Eye (tissue), 1 donor: ENCODE results near the gene CELF4.

Experiments used
- DNase-seq: peaks from one replicate; pipeline ENCODE4 v3.0.0-alpha.2; 2015

Gene CELF4

DNA sequence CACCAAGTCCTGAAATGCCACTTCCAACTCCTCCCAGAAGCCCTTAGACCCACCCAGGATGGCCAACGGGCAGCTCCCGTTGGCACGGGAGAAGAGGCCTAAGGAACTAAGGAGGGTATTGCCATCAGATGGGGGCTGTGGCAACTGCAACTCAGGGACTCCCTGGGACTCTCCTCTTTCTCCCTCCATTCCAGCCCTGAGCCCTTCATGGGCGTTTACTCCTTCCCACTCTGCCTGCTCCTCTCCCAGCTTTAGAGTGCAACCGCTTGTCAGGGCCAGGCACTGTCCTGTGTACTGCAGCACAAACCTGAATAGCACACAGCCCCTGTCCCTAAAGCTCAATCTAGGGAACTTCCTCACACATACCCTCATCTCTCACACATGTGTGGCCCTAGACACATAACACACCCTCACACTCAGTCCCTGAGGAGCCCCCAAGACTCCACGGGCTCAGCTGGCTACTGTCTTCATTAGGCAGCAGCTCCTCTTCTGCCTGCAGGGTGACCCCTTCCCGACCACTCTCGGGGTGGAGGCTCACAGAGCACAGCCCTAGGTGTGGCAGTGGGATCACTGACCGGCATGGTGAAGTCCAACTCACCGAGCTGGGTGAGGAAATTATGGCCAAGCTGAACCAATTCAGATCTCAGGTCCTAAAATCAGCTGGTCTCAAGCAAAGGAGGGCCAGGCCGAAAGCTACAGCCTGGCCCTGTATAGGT, 316.3 kb downstream of the CELF4 start:
- no peak for DNase-seq

GRCh38 chr18:37248281-37248680, 317.3 kb downstream of the CELF4 start:
- no peak for DNase-seq

DNA sequence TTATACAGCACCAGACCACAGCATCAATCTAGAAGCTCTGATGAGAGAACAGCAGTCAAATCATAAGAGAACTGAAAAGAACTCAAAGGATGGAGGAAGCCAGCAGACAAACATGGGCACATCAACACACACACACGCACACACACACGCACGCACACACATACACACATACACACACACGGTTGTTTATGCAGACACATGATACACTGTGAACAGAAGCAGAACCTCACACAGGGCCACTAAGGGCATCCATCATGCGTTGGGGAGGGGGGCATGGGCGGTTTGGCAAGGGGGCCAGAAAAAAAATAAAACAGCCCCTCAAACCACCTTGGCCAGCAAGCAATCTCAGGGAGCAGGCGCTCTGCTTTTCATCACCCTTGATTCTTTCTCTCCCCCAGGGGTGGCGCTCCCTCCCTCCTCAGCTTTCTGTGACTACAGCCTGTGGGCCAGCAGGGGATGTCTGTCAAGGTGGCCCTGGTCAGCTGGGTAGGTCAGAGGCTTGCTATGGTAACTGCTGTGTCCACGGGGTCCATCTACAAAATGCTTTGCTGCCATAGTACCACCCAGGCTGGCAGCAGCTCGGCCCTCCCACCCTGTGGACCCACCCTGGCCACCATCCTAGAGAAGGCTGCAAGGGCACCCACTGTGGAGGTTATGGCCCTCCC, 318.0 kb downstream of the CELF4 start:
- DNase-seq, result no peak

GRCh38 chr18:37246779-37247340, 318.7 kb downstream of the CELF4 start:
- DNase-seq, result no peak

DNA sequence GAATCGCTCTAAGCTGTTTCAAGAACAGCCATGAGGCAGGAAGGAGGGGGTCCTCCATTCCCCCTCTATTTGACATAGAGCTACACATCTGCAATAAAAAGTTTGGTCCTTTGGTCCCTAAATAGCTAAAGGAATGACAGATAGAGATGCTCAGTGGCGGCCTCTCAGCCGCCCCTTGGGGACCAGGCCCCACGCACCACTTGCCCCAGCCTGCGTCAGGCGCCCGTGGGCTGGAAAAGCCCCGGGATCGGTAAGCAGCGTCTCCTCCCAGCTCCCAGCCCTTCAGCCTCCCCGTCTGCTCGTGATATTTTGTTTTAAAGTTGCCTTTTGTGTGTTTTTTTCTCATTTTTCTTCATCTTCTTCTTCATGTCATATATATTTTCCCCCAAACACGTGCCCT, 321.0 kb downstream of the CELF4 start:
- DNase-seq, result no peak

DNA sequence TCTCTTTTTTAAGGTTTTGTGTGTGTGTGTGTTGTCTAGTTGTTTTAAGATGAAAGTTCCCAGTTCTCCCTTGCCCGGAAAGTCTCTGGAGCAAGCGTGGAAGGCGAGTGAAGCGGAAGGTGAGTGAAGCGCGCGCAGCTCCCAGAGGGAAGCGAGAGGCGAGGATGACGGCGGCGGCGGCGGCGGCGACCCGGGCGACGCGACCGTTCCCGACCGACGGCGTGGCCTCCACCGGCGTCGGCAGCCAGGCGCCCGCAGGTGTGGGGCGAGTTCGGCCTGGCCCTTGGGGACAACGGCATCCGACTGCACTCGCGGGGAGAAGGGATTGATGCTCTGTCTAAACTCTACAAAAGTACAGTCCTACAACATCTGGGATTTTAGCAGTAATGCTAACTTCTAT, 321.9 kb downstream of the CELF4 start:
- peak; percentile 70 for DNase-seq

GRCh38 chr18:37242826-37243560, 322.6 kb downstream of the CELF4 start:
- no peak for DNase-seq

- no peak for DNase-seq
Measured at GRCh38 chr18:37242091-37242490, 323.5 kb downstream of the CELF4 start.

GRCh38 chr18:37238282-37239108, 327.1 kb downstream of the CELF4 start:
- no peak for DNase-seq

- no peak for DNase-seq
Measured at GRCh38 chr18:37235583-37235982, 330.0 kb downstream of the CELF4 start.

DNA sequence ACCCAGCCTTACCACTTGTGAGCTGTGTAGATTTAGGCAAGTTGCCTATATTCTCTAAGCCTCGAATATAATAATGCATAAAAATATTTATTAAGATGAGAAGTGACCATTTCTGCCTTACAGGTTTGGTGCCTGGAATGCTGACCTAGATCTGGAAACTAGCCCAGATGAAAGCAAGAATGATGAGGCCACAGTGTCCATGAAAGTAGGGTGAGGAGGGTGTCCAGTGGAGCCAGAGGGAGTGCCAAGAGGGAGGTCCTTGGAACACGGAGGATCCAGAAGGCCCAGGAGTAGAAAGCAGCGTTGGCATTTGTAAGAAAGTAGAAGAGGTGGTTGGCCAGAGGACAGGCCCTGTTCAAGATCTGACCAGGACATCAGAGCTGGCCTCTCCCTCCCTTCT, 334.3 kb downstream of the CELF4 start:
- no peak for DNase-seq

DNA sequence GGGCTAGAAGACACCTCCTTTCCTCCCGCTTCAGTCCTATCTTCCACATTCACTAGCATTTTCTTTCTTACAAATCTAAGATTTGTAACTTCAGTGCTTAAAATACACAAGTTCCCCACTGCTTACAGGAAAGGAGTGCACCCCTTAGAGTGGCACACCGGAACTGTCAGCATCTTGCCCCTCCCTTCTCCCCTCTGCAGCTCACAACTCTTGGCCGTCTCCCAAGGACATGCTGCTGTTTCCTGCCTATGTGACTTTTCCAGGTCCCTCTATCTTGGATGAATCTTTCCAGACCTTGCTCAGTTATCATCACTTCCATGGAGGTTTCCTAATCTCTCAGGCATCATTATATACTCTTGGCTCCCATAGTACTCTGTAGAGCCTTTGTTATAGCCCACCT, 334.8 kb downstream of the CELF4 start:
- no peak for DNase-seq

DNA sequence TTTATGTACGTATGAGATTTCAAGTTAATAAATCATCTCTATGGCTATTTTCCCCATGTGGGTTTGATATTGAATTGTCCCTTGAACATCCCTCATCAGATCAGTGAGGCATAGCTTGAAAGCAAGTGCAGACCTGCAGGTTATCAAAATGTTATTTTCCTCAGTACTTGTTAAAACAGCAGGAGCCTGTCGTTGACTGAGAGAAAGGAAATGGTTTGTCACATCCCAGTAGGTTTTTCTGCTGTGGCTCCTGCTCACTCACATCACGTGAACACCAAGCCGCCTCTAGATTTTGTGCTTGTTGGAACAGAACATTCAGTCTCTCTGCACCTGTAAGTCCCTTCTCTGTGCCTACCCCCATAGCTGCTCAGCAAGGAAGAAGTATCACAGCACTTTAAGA, 340.3 kb downstream of the CELF4 start:
- DNase-seq, result no peak

- DNase-seq, result no peak
Measured at GRCh38 chr18:37222999-37223378, 342.6 kb downstream of the CELF4 start.

DNA sequence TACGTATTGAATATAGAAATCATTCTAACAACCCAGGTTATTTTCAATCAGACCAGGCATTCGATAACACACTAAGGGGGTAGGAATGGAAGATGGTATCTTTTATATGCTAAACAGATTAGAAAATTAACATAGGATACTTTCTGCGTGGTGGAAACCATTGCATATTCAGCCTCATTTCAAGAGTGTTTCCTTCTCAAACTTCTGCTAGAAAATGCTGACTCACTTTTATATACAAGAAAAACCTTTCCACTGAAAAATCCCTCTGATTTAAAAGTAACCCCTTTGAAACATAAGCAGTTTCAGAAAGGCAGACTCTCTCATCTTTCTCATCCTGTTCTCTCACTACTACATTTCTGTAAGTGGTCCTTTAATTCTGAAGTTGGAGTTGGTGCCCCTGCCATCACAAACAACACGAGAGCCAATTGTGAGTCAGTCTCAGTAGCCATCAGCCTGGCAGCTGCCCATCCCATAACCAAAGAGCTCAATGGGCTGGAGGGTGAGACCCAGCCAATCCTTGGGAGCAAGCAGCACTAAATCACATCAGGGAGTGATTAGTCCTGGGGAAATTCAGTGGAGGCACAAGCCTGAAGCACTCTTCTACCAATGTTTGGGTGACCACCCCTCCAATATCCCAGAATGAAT, 343.1 kb downstream of the CELF4 start:
- DNase-seq, result no peak

GRCh38 chr18:37219257-37219656, 346.3 kb downstream of the CELF4 start:
- no peak for DNase-seq

DNA sequence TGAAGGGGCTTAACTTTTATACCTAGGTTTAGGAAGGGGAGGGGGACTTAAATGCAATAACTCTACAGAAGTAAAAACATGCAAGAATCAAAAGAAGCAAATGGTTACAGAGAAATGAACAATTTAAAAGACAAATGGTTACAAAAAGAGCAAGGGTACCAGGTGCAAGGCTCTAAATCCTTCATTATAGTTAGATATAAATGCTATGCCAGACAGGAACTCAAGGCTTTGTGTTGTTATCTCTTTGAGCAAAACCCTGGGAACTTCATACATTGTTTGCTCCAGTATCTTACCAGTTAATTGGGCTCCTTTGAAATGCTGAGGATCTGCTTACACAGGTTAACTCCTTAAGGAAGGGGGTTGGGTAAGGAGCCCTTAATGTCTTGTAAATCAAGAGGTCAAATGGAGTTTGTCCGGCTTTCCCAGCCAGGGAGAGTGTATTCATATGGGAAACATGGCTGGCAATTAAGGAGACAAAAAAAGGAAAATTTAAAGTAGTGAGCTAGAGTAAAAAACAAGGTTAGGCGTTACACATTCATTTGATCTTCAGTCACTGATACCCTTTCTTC, 347.5 kb downstream of the CELF4 start:
- DNase-seq, result no peak

- no peak for DNase-seq
Measured at GRCh38 chr18:37210781-37211180, 354.8 kb downstream of the CELF4 start.

DNA sequence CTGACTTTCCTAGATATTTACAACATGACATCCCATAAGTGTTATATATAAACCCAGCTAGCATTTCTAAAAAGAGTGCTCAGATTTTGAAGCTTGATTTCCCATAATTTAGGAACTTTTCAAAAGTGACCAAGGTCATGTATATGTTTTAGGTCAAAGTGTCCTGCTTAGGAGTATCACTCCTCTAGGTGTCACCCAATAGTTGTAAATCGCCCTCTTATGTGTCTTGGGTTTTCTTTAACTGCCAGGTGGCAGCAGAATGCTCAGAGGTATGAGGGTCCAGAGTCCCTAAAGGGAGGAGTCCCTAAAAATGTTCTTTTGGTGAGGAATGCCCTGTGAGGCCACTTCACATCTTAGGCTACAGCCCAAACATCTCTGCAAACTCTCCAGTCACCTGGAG, 358.3 kb downstream of the CELF4 start:
- DNase-seq, result no peak

DNA sequence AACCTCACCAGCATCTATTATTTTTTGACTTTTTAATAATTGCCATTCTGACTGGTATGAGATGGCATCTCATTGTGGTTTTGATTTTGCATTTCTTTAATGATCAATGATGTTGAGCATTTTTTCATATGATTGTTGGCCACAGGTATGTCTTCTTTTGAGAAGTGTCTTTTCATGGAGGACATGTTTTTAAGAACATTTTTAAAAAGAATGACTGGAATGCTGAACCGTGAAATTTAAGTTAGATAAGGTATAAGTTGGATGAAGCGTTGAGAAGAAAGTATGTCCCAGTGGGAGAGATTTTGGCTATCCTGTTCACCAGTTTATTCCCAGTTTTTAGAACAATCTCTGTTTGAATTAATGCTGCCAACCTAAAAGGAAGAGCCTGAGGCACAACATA, 365.9 kb downstream of the CELF4 start:
- no peak for DNase-seq
